GM10248 (cell line): ENCODE results near the gene BCL2L15.

ENCODE experiments used
- CTCF ChIA-PET: fragments of 300-600 bp; sonication (Branson Sonifier 250); formaldehyde crosslinking; extraction: SDS; loops from one replicate; lab custom pipeline; 2021; ENCODE audit warnings: antibody characterized with exemption; lab: Yijun Ruan, JAX
- POLR2A ChIA-PET: fragments of 350-650 bp; sonication (Branson Sonifier 250); formaldehyde crosslinking; extraction: SDS; loops from one replicate; lab custom pipeline; 2020; ENCODE audit warnings: antibody characterized with exemption; lab: Yijun Ruan, JAX
- DNase-seq: peaks from one replicate; pipeline ENCODE4 v3.0.0; 2012; ENCODE audit errors: extremely low spot score
- TF ChIP-seq, protein P1 (sequence below): IDR thresholded peaks from 2 replicates; pipeline ENCODE4 v1.5.1; 2012; ENCODE audit warnings: mild to moderate bottlenecking, low read depth; ENCODE audit errors: extremely low read depth, missing control alignments, control extremely low read depth

BCL2L15 gene

DNA sequence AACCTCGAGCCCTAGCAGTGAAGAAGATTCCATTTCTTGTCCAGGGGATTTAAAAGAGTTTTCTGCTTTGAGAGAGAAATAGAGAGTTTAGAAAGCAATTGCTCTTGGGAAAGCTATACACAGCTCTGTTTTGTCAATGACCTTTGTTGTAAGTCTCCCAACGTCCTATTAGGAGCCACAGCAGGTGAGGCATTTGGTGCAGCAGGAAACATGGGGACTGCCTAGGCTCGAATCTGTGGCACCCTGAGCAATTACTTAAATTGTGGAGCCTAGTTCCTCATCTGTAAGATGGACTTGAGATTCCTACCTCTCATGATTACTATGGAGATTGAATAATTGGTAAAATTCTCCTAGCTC is 25.9 kb upstream of the BCL2L15 start:
- no peak for DNase-seq
- TF ChIP-seq, protein P1, sequence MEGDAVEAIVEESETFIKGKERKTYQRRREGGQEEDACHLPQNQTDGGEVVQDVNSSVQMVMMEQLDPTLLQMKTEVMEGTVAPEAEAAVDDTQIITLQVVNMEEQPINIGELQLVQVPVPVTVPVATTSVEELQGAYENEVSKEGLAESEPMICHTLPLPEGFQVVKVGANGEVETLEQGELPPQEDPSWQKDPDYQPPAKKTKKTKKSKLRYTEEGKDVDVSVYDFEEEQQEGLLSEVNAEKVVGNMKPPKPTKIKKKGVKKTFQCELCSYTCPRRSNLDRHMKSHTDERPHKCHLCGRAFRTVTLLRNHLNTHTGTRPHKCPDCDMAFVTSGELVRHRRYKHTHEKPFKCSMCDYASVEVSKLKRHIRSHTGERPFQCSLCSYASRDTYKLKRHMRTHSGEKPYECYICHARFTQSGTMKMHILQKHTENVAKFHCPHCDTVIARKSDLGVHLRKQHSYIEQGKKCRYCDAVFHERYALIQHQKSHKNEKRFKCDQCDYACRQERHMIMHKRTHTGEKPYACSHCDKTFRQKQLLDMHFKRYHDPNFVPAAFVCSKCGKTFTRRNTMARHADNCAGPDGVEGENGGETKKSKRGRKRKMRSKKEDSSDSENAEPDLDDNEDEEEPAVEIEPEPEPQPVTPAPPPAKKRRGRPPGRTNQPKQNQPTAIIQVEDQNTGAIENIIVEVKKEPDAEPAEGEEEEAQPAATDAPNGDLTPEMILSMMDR, result no peak
- ChIA-PET POLR2A (no interaction called here), CTCF (interaction anchor here (0.7 to 3.0 kb wide), 5 partner anchors 11 to 78 kb away, joined by 3 to 12 read pairs (median 3); no protein-coding TSS in a partner anchor)

DNA sequence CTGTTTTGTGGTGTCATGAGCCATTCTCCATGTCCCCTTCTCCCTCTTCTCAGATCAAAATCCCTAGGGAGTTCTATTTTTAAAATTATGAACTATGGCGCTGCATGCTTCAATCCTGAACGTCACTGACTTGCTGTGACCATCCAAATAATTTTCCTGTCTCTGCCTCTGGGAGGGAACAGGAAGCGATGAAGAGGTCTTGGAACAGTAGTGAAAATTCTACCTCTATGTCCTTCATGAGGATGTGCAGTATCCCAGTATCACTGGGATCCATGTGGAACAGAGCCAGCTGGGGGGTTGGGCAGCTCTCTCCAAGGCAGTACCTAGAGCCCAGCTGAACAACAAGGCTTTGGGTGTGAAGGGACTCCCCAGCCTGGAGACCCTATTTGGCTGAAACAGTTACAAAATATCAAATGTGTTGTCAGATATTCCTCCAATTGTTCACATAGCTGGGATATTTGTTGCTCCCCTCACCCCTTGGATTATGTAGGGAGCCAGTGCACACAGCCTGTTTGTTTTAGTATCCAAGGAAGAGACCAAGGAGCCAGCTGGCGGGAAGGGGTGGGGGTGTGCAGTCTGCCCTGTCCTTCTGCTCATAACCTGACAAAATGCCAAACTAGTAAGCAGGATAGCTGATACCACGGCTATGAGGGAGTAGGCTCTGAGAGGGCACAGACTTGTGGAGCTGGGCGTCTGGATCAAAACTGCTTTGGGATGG is 25.4 kb upstream of the BCL2L15 start:
- DNase-seq, result no peak
- POLR2A ChIA-PET, result no interaction called here
- CTCF ChIA-PET, result interaction anchor here (0.7 to 3.0 kb wide), 5 partner anchors 12 to 78 kb away, joined by 3 to 12 read pairs (median 3); no protein-coding TSS in a partner anchor
- TF ChIP-seq, protein P1, result no peak

DNA sequence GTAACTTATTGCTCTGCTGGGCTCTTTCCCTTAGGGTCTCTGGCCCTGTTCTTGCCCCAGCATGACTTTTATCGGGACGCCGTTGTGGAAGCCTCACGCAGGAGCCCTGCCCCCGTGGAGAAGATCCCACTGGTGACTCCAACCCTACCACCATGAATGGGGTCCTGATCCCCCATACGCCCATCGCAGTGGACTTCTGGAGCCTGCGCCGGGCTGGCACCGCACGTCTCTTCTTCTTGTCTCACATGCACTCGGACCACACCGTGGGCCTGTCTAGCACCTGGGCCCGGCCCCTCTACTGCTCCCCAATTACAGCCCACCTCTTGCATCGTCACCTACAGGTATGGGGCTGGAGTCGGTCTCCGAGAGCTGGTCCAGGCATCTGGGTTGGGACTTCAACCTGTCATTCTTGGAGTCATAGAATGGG is 18.1 kb upstream of the BCL2L15 start:
- TF ChIP-seq, protein P1, result no peak
- POLR2A ChIA-PET, result interaction anchor here (1.5 to 3.3 kb wide), 3 partner anchors 24 to 35 kb away, joined by 3 to 40 read pairs (median 5); partner anchors contain the start of gene HIPK1
- CTCF ChIA-PET, result interaction anchor here (0.5 to 5.5 kb wide), 12 partner anchors 9 to 146 kb away, joined by 3 to 34 read pairs (median 6); partner anchors contain the start of genes HIPK1 and PHTF1
- DNase-seq, result peak; percentile 34

DNA sequence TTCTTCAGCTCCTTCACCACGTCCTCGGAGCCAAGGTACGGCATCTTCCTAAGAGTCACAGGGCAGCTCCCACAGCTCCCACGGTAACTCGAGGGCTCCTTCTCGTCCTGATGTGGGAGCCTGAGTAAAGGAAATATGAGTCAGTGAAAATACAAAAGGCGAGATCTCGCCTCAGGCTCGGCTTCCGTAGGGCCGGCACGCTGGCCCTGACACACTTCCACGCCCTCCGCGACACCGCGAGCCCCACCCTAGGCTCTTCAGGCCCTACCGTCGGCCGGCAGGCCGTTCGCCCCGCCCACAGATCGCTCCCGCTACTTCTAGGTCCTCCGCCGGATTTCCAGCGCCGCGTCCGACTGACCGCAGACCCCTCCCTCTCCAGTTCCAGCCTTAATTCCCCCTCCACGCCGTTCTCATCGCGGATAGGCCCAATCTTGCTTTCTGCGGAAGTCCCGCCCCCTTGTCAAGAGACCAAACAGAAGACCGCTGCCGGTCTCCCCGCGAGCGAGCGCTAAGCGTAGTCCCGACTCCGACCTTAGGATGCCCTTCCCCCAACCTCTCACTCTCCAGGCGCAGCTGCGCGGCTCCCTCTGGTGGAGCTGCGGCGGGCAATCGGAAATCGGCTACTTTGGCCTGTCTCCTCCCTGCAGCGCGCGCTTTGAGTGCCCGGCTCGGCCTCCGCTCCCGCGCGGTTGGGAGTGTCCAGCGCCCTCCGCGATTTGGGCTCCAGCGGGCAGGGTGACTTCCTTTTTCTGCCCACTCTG is 17.5 kb upstream of the BCL2L15 start, which contains the start of the genes AP4B1 and DCLRE1B:
TSS of gene AP4B1 (minus strand) at position 126 of the 761 bp plus-strand sequence. CDS start at position 44, 82 bp downstream.
TSS of gene DCLRE1B (plus strand) at position 653 of the 761 bp plus-strand sequence. CDS start 261 bp downstream, outside the sequence.
- CTCF ChIA-PET, result interaction anchor here (0.9 to 5.5 kb wide), 18 partner anchors 8 to 125 kb away, joined by 3 to 34 read pairs (median 6); partner anchors contain the start of gene BCL2L15
- DNase-seq, result peak; percentile 97
- POLR2A ChIA-PET, result interaction anchor here (0.9 to 3.3 kb wide), 7 partner anchors 11 to 91 kb away, joined by 3 to 40 read pairs (median 5); partner anchors contain the start of gene HIPK1
- TF ChIP-seq, protein P1, result peak; percentile 89

DNA sequence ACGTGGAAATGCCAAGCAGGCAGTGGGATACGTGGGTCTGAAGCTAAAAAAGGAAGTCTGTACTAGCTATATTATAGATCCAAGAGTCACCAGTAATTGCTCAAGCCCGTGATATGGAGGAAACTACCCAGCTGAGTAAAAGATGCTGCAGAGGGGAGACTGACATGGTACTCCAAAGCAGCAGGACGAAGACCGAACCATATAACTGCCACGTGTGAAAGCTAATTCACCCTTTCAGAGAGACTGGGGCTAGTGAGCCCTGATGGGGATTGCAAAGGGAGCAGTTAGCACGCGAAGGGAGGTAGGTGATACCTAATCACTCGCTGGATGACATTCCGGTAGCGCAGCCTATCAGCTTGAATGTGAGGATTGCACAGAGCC is 16.9 kb upstream of the BCL2L15 start:
- no peak for DNase-seq
- TF ChIP-seq, protein P1, result no peak
- CTCF ChIA-PET, result interaction anchor here (0.8 to 5.5 kb wide), 20 partner anchors 9 to 124 kb away, joined by 3 to 34 read pairs (median 5); partner anchors contain the start of gene BCL2L15
- POLR2A ChIA-PET, result interaction anchor here (0.9 to 3.3 kb wide), 9 partner anchors 11 to 144 kb away, joined by 3 to 40 read pairs (median 5); partner anchors contain the start of gene HIPK1
